Peyer's patch (tissue), 4 donors: Measurements from ENCODE around the gene COL26A1.
"Not testable (repeated sequence)": the region's sequence is repeated elsewhere in the genome, so short reads cannot be mapped to it uniquely, and the experiment has no call there.

Source experiments
- POLR2A ChIP-seq, 2 donors: fragments of 450-650 bp; IDR thresholded peaks; one replicate each; pipeline ENCODE4 v1.5.1; 2017; ENCODE audit warnings: antibody characterized with exemption in 2 of 2, mild to moderate bottlenecking in 2 of 2, moderate library complexity in 2 of 2
- TF ChIP-seq, protein P1 (sequence below), 6 experiments: fragments of 450-650 bp in 4 of 6; fragments of 200-600 bp in 2 of 6; sonication (generic) in 1 of 6; IDR thresholded peaks; one replicate each; pipeline ENCODE4 v1.5.1; 2017 to 2019; ENCODE audit warnings: antibody characterized with exemption in 6 of 6, mild to moderate bottlenecking in 3 of 6, moderate library complexity in 1 of 6

DNA sequence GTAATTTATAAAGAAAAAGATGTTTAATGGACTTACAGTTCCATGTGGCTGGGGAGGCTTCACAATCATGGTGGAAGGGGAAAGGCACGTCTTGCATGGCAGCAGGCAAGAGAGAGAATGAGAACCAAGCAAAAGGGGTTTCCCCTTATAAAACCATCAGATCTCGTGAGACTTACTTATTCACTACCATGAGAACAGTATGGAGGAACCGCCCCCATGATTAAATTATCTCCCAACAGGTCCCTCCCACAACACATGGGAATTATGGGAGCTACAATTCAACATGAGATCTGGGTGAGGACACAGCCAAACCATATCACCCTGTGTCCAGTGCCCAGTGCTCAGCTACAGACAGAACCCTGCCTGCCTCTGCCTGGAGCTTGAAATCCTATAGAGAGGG is 197.3 kb downstream of the COL26A1 start:
- not testable (repeated sequence) for TF ChIP-seq POLR2A (IDR thresholded peaks at IDR 0.05)
- TF ChIP-seq, protein P1, sequence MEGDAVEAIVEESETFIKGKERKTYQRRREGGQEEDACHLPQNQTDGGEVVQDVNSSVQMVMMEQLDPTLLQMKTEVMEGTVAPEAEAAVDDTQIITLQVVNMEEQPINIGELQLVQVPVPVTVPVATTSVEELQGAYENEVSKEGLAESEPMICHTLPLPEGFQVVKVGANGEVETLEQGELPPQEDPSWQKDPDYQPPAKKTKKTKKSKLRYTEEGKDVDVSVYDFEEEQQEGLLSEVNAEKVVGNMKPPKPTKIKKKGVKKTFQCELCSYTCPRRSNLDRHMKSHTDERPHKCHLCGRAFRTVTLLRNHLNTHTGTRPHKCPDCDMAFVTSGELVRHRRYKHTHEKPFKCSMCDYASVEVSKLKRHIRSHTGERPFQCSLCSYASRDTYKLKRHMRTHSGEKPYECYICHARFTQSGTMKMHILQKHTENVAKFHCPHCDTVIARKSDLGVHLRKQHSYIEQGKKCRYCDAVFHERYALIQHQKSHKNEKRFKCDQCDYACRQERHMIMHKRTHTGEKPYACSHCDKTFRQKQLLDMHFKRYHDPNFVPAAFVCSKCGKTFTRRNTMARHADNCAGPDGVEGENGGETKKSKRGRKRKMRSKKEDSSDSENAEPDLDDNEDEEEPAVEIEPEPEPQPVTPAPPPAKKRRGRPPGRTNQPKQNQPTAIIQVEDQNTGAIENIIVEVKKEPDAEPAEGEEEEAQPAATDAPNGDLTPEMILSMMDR (IDR thresholded peaks at IDR 0.05) = not testable (repeated sequence)
